Lower leg skin (tissue), 3 donors: ENCODE results near the gene SDK2.

Experiments used
- POLR2A ChIP-seq, 2 donors: fragments of 450-650 bp; IDR thresholded peaks; one replicate each; pipeline ENCODE4 v1.6.1; 2016 to 2017; ENCODE audit warnings: antibody characterized with exemption in 2 of 2, mild to moderate bottlenecking in 1 of 2, moderate library complexity in 1 of 2
- TF ChIP-seq, protein P1 (sequence below), 3 donors: fragments of 450-650 bp; IDR thresholded peaks; one replicate each; pipeline ENCODE4 v1.5.1; 2016; ENCODE audit warnings: antibody characterized with exemption in 3 of 3, mild to moderate bottlenecking in 3 of 3, moderate library complexity in 2 of 3

- TF ChIP-seq POLR2A (IDR thresholded peaks at IDR 0.05) = no peak
- TF ChIP-seq, protein P1, sequence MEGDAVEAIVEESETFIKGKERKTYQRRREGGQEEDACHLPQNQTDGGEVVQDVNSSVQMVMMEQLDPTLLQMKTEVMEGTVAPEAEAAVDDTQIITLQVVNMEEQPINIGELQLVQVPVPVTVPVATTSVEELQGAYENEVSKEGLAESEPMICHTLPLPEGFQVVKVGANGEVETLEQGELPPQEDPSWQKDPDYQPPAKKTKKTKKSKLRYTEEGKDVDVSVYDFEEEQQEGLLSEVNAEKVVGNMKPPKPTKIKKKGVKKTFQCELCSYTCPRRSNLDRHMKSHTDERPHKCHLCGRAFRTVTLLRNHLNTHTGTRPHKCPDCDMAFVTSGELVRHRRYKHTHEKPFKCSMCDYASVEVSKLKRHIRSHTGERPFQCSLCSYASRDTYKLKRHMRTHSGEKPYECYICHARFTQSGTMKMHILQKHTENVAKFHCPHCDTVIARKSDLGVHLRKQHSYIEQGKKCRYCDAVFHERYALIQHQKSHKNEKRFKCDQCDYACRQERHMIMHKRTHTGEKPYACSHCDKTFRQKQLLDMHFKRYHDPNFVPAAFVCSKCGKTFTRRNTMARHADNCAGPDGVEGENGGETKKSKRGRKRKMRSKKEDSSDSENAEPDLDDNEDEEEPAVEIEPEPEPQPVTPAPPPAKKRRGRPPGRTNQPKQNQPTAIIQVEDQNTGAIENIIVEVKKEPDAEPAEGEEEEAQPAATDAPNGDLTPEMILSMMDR (IDR thresholded peaks at IDR 0.05) = no peak
Measured at GRCh38 chr17:73324160-73324475, 320.1 kb downstream of the SDK2 start.
